ENCODE results near the gene MAP2K5.

GRCh38 chr15:67774626-67775025 lies 232.1 kb downstream of the MAP2K5 start:
- TF ChIP-seq CTCF (IDR thresholded peaks at IDR 0.05): no peak
- TF ChIP-seq EP300 (IDR thresholded peaks at IDR 0.05): no peak
- no peak for TF ChIP-seq POLR2AphosphoS5 (IDR thresholded peaks at IDR 0.05)
